ENCODE measurements around the gene ANKMY1.
A peak's percentile ranks its signal among the peaks of the same experiment; 100 is the strongest.
"Not testable (repeated sequence)": the region's sequence is repeated elsewhere in the genome, so short reads cannot be mapped to it uniquely, and the experiment has no call there.

Gene ANKMY1

DNA sequence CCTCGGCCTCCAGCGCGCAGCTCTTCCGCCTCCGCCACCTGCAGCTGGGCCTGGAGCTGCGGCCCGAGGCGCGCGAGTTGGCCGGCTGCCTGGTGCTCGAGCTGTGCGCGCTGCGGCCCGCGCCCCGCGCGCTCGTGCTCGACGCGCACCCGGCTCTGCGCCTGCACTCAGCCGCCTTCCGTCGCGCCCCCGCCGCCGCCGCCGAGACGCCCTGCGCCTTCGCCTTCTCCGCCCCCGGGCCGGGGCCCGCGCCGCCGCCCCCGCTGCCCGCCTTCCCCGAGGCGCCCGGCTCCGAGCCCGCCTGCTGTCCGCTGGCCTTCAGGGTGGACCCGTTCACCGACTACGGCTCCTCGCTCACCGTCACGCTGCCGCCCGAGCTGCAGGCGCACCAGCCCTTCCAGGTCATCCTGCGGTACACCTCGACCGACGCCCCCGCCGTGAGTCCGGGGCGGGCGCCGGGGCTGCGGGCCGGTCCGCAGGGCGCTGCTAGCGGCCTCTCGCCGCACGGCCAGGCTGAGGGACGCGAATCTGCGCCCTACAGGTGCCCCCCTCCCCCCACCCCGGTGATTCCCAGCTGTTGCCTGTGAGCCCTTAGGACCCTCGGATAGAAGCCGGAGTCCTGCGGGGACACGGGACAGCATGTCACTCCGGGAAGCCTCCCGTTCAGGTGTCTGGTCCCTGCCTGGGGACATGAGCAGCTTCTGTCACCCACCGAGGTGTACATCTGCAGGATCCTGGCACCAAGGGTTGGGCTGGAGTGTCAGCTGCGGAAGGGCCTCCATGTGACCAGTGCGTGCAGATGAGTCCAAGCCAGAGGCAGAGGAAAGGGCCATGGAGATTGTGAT is 11.1 kb upstream of the ANKMY1 start:
- Histone ChIP-seq H3K4me1 (ENCODE audit: control insufficient read depth, insufficient read depth, low read length) (peaks cover 9% of the 10 kb centered on the region), H3K27me3 (ENCODE audit: control insufficient read depth, insufficient read depth, low read length) (peaks cover 28% of the 10 kb centered on the region), H3K36me3 (ENCODE audit: control insufficient read depth, insufficient read depth, low read length) (no peaks in the 10 kb centered on the region), H3K4me3 (ENCODE audit: low read depth, low read length) (peak overlapping the region; percentile 46), H3K9ac (ENCODE audit: low read depth, low read length) (peak overlapping the region; percentile 47), H3K9me3 (ENCODE audit: control insufficient read depth, insufficient read depth, low read length) (no peaks in the 10 kb centered on the region)

DNA sequence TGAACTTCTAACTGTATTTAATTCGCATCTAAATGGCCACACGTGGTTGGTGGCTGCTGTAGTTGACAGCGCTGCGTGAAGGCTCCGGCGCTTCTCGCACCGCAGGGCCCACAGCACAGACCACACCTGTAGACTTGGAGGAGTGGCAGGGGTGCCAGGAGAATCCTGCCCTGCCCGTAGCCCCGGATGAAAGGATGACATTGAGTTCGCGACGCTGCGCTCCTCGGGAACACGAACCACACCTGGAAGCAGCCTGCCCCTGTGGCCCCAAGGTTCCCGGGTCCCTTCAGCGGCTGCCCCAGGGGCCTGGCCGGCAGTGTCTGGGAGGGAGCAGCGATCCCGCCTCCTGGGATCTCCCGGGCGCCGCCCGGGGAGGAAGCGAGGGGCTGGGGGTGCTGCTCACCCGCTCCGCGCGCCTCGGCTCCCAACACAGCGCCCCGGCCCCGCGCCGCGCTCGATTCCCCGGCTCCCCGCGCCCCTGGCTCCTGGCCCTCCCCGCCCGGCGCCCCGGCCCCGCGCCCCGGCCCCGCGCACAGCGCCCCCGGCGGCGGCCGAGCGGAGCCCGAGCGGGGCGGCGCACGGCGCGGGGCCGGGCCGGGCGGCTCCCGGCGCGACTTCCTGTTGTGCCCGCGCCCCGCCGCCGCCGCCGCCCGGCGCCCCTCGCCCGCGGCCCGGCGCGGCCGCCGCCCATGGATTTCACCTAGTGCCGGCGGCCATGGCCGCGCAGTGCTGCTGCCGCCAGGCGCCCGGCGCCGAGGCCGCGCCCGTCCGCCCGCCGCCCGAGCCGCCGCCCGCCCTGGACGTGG is 10.3 kb upstream of the ANKMY1 start, which contains the start of gene RNPEPL1:
Gene RNPEPL1 (plus strand): TSS at position 613 of the 806 bp plus-strand sequence. CDS start 103 bp downstream, at position 716.
- peak within 1 kb of the TSS; percentile 47 for H3K9ac ChIP-seq (ENCODE audit: low read depth, low read length)
- peaks cover 9% of the 10 kb centered on the region for H3K4me1 ChIP-seq (ENCODE audit: control insufficient read depth, insufficient read depth, low read length)

DNA sequence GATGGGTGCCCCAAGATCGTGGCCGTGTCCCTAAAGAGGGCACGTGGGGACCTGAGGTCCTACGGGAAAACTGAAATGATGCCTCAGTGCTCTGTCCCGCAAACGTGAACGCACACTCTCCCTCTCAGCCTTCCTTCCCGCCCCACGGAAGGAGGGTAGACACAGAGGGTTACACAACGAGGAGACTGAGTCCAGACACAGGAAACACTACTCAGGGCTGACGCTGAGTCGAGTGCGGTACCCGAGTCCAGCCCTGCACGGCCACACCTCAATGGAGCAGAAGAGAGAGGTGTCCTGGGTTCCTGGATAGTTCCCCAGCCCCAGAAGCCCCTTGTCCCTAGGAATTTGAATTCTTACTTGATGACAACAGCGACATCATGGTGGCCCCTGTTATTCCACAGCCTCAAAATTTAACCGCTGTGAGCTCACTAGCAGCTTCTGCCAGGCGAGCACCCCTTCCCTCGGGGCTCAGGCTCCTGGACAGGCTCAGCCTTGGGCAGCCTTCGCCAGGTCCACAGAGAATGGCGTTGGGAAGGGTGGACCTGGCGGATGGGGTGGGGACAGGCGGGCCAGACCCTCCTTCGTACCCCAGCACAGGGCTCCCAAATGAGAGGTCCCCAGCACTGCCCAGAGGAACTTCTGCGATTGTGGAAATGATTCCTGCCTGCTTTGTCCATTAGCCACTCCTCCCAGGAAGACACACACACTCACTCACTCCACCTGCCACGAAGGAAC is 9.5 kb upstream of the ANKMY1 start:
- no peak overlapping the region for H3K9ac ChIP-seq (ENCODE audit: low read depth, low read length)
- H3K9me3 ChIP-seq (ENCODE audit: control insufficient read depth, insufficient read depth, low read length) = no peaks in the 10 kb centered on the region
- H3K27me3 ChIP-seq (ENCODE audit: control insufficient read depth, insufficient read depth, low read length) = peaks cover 28% of the 10 kb centered on the region
- H3K36me3 ChIP-seq (ENCODE audit: control insufficient read depth, insufficient read depth, low read length) = no peaks in the 10 kb centered on the region
- H3K4me3 ChIP-seq (ENCODE audit: low read depth, low read length) = peak overlapping the region; percentile 52
- peaks cover 9% of the 10 kb centered on the region for H3K4me1 ChIP-seq (ENCODE audit: control insufficient read depth, insufficient read depth, low read length)

More for the DNA sequence above, 10.3 kb upstream of the ANKMY1 start, which contains the start of gene RNPEPL1:
- Histone ChIP-seq H3K36me3 (ENCODE audit: control insufficient read depth, insufficient read depth, low read length) (no peaks in the 10 kb centered on the region), H3K4me3 (ENCODE audit: low read depth, low read length) (peak within 1 kb of the TSS; percentile 52), H3K9me3 (ENCODE audit: control insufficient read depth, insufficient read depth, low read length) (no peaks in the 10 kb centered on the region), H3K27me3 (ENCODE audit: control insufficient read depth, insufficient read depth, low read length) (peaks cover 28% of the 10 kb centered on the region)

DNA sequence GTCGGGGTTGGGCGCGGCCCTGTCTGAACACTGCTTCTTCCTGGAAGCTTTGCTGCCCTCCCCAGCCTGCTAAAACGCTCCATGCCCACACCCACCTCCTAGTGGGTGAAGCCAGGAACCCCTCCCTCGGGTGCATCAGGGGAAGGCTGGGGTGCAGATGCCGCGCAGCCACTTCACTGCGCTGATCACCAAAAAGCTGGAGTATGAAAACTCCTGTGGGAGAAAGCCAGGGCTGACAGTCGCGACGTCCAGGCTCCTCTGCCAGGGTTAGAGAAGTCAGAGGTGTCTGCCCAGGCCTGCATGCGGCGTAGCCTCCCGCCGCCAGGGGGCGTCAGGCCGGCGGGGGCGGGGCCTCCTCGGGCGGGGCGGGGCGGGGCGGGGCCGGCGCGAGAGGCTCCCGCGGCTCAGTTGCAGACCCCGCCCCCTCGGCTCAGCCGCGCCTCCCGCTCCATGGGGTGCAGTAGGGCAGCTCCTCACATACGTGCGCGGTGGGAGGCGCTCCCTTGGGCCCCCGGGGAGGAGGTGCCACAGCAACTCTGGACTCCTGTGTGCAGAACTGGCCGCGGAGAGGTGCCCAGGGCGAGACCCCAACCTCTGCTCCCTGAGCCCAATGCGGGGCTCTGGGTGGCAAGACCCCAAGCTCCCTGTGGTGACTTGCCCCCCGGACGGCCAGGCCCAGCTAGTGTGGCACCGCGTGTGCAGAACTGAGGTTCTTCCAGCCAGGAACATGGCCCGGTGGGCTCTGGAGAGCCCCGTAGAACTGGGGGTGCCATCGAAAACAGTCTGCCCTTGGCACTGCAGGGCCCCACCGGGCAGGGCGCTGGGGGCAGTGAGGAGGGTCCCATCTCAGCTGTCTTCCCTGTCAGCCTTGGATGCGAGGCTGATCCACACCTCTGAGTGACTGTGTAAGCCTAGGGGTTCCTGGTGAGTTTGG is 8.7 kb upstream of the ANKMY1 start:
- H3K9me3 ChIP-seq (ENCODE audit: control insufficient read depth, insufficient read depth, low read length) = no peaks in the 10 kb centered on the region
- no peaks in the 10 kb centered on the region for H3K36me3 ChIP-seq (ENCODE audit: control insufficient read depth, insufficient read depth, low read length)
- H3K27me3 ChIP-seq (ENCODE audit: control insufficient read depth, insufficient read depth, low read length) = peaks cover 28% of the 10 kb centered on the region
- peaks cover 9% of the 10 kb centered on the region for H3K4me1 ChIP-seq (ENCODE audit: control insufficient read depth, insufficient read depth, low read length)
- no peak overlapping the region for H3K9ac ChIP-seq (ENCODE audit: low read depth, low read length)
- H3K4me3 ChIP-seq (ENCODE audit: low read depth, low read length) = peak overlapping the region; percentile 37

DNA sequence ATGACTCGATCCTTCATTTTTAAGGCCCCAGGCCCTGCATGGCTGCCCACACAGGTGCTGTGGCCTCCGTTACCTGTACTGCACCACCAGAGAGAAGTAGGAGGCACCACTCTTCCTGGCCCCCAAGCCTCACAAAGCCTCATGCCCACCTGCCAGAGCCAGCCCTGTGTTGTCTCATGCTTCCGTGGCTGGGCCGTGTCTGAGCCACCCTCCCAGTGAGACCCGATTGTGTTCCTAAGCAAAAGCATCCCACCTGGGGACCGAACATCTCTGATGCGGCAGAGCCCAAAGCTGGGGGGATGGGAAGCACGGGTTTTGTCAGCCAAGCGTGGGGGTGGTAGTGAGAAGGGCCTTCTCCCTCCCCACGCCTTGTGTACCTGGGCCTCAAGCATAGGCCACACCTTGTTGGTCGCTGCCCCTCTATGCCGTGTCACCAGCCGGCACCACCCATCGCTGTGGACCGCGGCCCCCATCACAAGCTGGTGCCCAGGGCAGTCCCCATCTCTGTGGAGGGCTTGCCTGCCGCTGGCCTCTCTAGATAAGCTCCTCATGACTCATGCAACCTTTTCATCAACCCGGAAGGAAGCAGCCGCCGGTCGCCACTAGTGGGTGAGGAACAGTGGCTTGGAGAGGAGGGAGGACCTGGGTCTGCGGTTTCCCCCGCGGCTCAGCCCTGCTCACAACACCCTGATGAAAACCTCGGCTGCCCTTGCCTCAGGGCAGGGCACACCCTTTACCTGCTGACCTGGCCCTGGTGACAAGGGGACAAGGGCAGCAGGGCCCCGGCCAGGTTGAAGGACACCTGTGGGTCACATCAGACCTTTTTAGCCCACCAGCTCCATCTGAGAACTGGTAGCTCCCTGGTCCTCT is 7.8 kb upstream of the ANKMY1 start:
- Histone ChIP-seq H3K36me3 (ENCODE audit: control insufficient read depth, insufficient read depth, low read length) (no peaks in the 10 kb centered on the region), H3K9me3 (ENCODE audit: control insufficient read depth, insufficient read depth, low read length) (no peaks in the 10 kb centered on the region), H3K4me1 (ENCODE audit: control insufficient read depth, insufficient read depth, low read length) (peaks cover 9% of the 10 kb centered on the region), H3K9ac (ENCODE audit: low read depth, low read length) (no peak overlapping the region), H3K27me3 (ENCODE audit: control insufficient read depth, insufficient read depth, low read length) (peaks cover 28% of the 10 kb centered on the region), H3K4me3 (ENCODE audit: low read depth, low read length) (peak overlapping the region; percentile 26)

DNA sequence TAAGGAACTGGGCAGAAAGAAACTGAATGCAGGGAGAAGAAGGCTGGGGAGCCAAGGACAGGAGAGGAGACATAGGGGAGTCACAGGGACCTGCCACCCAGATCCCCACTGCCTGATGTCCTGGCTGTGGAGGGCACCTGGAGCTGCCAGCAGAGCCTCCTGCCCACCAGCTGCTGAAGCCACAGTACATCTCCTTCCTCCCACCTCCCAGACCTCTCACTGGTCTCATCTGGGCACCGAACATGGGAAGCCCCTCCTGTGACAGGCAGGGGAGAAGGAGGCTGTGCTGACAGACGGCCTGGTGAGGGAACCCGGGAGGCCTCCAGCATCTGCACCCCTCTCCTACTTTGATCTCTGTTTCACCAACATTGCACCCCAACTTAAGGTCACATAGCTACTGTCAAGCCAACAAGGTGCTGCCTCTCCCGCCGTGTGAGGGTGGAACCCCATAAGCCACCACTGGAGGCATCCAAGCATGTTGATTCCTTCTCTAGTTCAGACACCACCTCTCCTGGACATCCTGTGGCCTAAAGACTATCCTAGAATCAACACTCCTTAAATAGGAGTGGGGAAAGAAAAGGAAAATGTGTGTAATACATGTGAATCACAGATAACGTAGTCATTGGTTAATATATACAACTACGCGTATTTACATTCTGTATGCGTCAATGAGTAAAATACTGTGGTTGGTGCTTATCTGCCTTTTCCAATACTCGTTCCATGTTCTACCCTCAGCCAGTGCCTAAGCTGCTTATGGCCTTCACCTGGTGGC is 7.0 kb upstream of the ANKMY1 start:
- H3K9me3 ChIP-seq (ENCODE audit: control insufficient read depth, insufficient read depth, low read length) = no peaks in the 10 kb centered on the region
- H3K4me3 ChIP-seq (ENCODE audit: low read depth, low read length) = no peak overlapping the region
- peaks cover 9% of the 10 kb centered on the region for H3K4me1 ChIP-seq (ENCODE audit: control insufficient read depth, insufficient read depth, low read length)
- H3K9ac ChIP-seq (ENCODE audit: low read depth, low read length) = no peak overlapping the region
- H3K27me3 ChIP-seq (ENCODE audit: control insufficient read depth, insufficient read depth, low read length) = peaks cover 24% of the 10 kb centered on the region
- H3K36me3 ChIP-seq (ENCODE audit: control insufficient read depth, insufficient read depth, low read length) = no peaks in the 10 kb centered on the region

DNA sequence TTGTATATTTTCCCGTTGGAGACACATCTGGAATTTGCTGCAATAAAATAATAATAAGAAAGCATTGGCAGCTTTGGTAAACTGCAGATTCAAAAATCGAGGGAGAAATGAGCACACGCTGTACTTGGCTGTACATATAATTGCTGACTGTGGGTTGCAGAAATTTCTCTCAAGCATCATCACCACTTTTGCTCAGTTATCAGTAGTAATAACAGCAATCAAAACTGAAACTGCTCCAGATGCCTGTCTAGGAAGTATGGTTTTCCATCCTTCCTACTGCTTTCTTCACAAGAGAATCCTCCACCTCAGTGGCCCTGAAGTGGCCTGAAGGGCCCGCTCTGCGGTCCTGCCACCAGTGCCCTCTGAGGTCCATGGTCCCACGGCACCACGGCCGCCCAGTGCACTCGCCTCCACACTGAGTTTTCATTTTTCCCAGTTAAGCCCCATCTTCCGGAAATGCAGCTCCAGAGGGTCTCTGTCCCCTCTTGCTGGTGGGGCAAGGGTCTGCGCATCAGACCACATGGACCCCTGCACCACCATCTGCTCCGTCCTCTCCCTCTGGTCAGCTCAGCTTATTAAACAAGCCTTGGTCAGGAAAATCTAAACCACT is 6.3 kb upstream of the ANKMY1 start:
- Histone ChIP-seq H3K9ac (ENCODE audit: low read depth, low read length) (no peak overlapping the region), H3K9me3 (ENCODE audit: control insufficient read depth, insufficient read depth, low read length) (no peaks in the 10 kb centered on the region), H3K27me3 (ENCODE audit: control insufficient read depth, insufficient read depth, low read length) (peaks cover 24% of the 10 kb centered on the region), H3K4me1 (ENCODE audit: control insufficient read depth, insufficient read depth, low read length) (peaks cover 9% of the 10 kb centered on the region), H3K36me3 (ENCODE audit: control insufficient read depth, insufficient read depth, low read length) (no peaks in the 10 kb centered on the region), H3K4me3 (ENCODE audit: low read depth, low read length) (no peak overlapping the region)

DNA sequence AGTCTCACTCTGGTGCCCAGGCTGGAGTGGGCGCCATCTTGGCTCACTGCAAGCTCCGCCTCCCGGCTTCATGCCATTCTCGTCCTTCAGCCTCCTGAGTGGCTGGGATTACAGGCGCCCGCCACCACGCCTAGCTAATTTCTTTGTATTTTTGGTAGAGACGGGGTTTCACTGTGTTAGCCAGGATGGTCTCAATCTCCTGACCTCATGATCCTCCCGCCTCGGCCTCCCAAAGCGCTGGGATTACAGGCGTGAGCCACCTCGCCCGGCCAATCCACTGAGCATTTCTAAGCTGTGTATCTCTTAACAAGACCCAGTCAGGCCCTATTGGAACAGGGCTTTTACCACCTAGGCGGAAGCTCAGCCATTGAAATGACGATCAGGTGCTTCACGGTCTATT is 5.4 kb upstream of the ANKMY1 start:
- H3K9me3 ChIP-seq (ENCODE audit: control insufficient read depth, insufficient read depth, low read length); H3K9ac ChIP-seq (ENCODE audit: low read depth, low read length); H3K4me1 ChIP-seq (ENCODE audit: control insufficient read depth, insufficient read depth, low read length); H3K36me3 ChIP-seq (ENCODE audit: control insufficient read depth, insufficient read depth, low read length); H3K4me3 ChIP-seq (ENCODE audit: low read depth, low read length): not testable (repeated sequence)
- H3K27me3 ChIP-seq (ENCODE audit: control insufficient read depth, insufficient read depth, low read length) = peaks cover 32% of the 10 kb centered on the region

DNA sequence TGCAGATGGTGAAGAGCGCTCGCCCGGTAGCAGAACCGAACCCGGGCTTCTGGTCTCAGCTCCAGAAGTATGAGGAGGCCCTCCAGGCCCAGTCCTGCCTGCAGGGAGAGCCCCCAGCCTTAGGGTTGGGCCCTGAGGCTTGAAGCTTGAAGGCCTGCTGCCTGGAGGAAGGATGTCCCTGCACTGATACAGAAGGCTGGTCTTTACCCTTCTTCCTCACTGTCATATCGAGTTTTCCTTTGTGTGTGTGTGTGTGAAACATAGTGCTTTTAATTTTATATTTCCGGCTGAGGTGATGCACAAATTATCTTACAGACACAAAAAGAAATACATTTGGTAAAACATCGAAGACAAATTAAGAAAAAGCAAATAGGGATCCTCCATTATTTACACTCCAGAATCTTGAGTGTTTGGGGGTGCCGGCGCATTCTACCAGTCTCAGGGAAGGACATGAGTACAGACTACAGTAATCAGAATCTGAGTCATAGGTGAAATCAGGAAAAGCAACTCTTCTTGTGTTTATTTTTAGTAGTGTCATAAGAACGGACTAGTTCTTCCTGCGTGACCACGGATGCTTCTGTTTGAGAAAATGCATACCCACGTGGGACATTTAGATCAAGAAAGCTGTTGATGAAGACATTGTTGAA is 3.7 kb upstream of the ANKMY1 start:
- peak overlapping the region; percentile 54 for H3K9ac ChIP-seq (ENCODE audit: low read depth, low read length)
- H3K4me1 ChIP-seq (ENCODE audit: control insufficient read depth, insufficient read depth, low read length) = peaks cover 4% of the 10 kb centered on the region
- H3K4me3 ChIP-seq (ENCODE audit: low read depth, low read length) = peak overlapping the region; percentile 67
- peaks cover 22% of the 10 kb centered on the region for H3K27me3 ChIP-seq (ENCODE audit: control insufficient read depth, insufficient read depth, low read length)
- H3K9me3 ChIP-seq (ENCODE audit: control insufficient read depth, insufficient read depth, low read length) = no peaks in the 10 kb centered on the region
- no peaks in the 10 kb centered on the region for H3K36me3 ChIP-seq (ENCODE audit: control insufficient read depth, insufficient read depth, low read length)
